ENCODE results near the gene BICD2.
A peak's percentile ranks its signal among the peaks of the same experiment; 100 is the strongest.

The BICD2 gene

GRCh38 chr9:92716557-92716956 is 48.1 kb downstream of the BICD2 start:
- peak overlapping the region; percentile 24 for H3K9ac ChIP-seq (ENCODE audit: low read length)
- no peaks in the 10 kb centered on the region for H3K9me3 ChIP-seq (ENCODE audit: control insufficient read depth, low read length)
- peaks cover 87% of the 10 kb centered on the region for H3K36me3 ChIP-seq (ENCODE audit: control insufficient read depth, insufficient read depth, low read length, severe bottlenecking)
- no peaks in the 10 kb centered on the region for H3K27me3 ChIP-seq (replicated peaks; ENCODE audit: control insufficient read depth, insufficient read depth, low read length)
- H3K4me3 ChIP-seq (ENCODE audit: low read length), result no peak overlapping the region
- DNase-seq (ENCODE audit: low read depth), result peak; percentile 73
- H3K4me1 ChIP-seq (ENCODE audit: control insufficient read depth, insufficient read depth, low read length), result peaks cover 13% of the 10 kb centered on the region

GRCh38 chr9:92715488-92716231 is 49.0 kb downstream of the BICD2 start:
- DNase-seq (ENCODE audit: low read depth), result no peak
- H3K36me3 ChIP-seq (ENCODE audit: control insufficient read depth, insufficient read depth, low read length, severe bottlenecking), result peaks cover 87% of the 10 kb centered on the region

GRCh38 chr9:92714787-92715487 is 49.7 kb downstream of the BICD2 start:
- no peaks in the 10 kb centered on the region for H3K27me3 ChIP-seq (replicated peaks; ENCODE audit: control insufficient read depth, insufficient read depth, low read length)
- no peak overlapping the region for H3K4me3 ChIP-seq (ENCODE audit: low read length)
- H3K9ac ChIP-seq (ENCODE audit: low read length), result peak overlapping the region; percentile 16
- H3K9me3 ChIP-seq (ENCODE audit: control insufficient read depth, low read length), result no peaks in the 10 kb centered on the region
- H3K4me1 ChIP-seq (ENCODE audit: control insufficient read depth, insufficient read depth, low read length), result peaks cover 13% of the 10 kb centered on the region
- H3K36me3 ChIP-seq (ENCODE audit: control insufficient read depth, insufficient read depth, low read length, severe bottlenecking), result peaks cover 87% of the 10 kb centered on the region
- DNase-seq (ENCODE audit: low read depth), result no peak

More at GRCh38 chr9:92715488-92716231, 49.0 kb downstream of the BICD2 start:
- H3K27me3 ChIP-seq (replicated peaks; ENCODE audit: control insufficient read depth, insufficient read depth, low read length), result no peaks in the 10 kb centered on the region
- H3K9ac ChIP-seq (ENCODE audit: low read length), result peak overlapping the region; percentile 24
- H3K4me3 ChIP-seq (ENCODE audit: low read length), result no peak overlapping the region
- H3K4me1 ChIP-seq (ENCODE audit: control insufficient read depth, insufficient read depth, low read length), result peaks cover 13% of the 10 kb centered on the region
- H3K9me3 ChIP-seq (ENCODE audit: control insufficient read depth, low read length), result no peaks in the 10 kb centered on the region

GRCh38 chr9:92714016-92714415 is 50.6 kb downstream of the BICD2 start:
- peaks cover 85% of the 10 kb centered on the region for H3K36me3 ChIP-seq (ENCODE audit: control insufficient read depth, insufficient read depth, low read length, severe bottlenecking)
- peaks cover 13% of the 10 kb centered on the region for H3K4me1 ChIP-seq (ENCODE audit: control insufficient read depth, insufficient read depth, low read length)
- H3K9ac ChIP-seq (ENCODE audit: low read length), result no peak overlapping the region
- H3K9me3 ChIP-seq (ENCODE audit: control insufficient read depth, low read length), result no peaks in the 10 kb centered on the region
- no peak overlapping the region for H3K4me3 ChIP-seq (ENCODE audit: low read length)
- DNase-seq (ENCODE audit: low read depth), result no peak
- H3K27me3 ChIP-seq (replicated peaks; ENCODE audit: control insufficient read depth, insufficient read depth, low read length), result no peaks in the 10 kb centered on the region

- Histone ChIP-seq H3K9me3 (ENCODE audit: control insufficient read depth, low read length) (no peaks in the 10 kb centered on the region), H3K4me3 (ENCODE audit: low read length) (no peak overlapping the region), H3K27me3 (replicated peaks; ENCODE audit: control insufficient read depth, insufficient read depth, low read length) (no peaks in the 10 kb centered on the region), H3K9ac (ENCODE audit: low read length) (no peak overlapping the region), H3K36me3 (ENCODE audit: control insufficient read depth, insufficient read depth, low read length, severe bottlenecking) (peaks cover 81% of the 10 kb centered on the region), H3K4me1 (ENCODE audit: control insufficient read depth, insufficient read depth, low read length) (peaks cover 13% of the 10 kb centered on the region)
- no peak for DNase-seq (ENCODE audit: low read depth)
Measured at GRCh38 chr9:92713528-92713927, 51.1 kb downstream of the BICD2 start.

GRCh38 chr9:92712767-92713166 is 51.9 kb downstream of the BICD2 start:
- H3K36me3 ChIP-seq (ENCODE audit: control insufficient read depth, insufficient read depth, low read length, severe bottlenecking), result peaks cover 73% of the 10 kb centered on the region
- no peak overlapping the region for H3K9ac ChIP-seq (ENCODE audit: low read length)
- no peak overlapping the region for H3K4me3 ChIP-seq (ENCODE audit: low read length)
- H3K4me1 ChIP-seq (ENCODE audit: control insufficient read depth, insufficient read depth, low read length), result peaks cover 13% of the 10 kb centered on the region
- no peaks in the 10 kb centered on the region for H3K27me3 ChIP-seq (replicated peaks; ENCODE audit: control insufficient read depth, insufficient read depth, low read length)
- no peak for DNase-seq (ENCODE audit: low read depth)
- no peaks in the 10 kb centered on the region for H3K9me3 ChIP-seq (ENCODE audit: control insufficient read depth, low read length)

GRCh38 chr9:92711844-92712243 is 52.8 kb downstream of the BICD2 start:
- no peaks in the 10 kb centered on the region for H3K9me3 ChIP-seq (ENCODE audit: control insufficient read depth, low read length)
- H3K4me1 ChIP-seq (ENCODE audit: control insufficient read depth, insufficient read depth, low read length), result peaks cover 13% of the 10 kb centered on the region
- no peaks in the 10 kb centered on the region for H3K27me3 ChIP-seq (replicated peaks; ENCODE audit: control insufficient read depth, insufficient read depth, low read length)
- H3K4me3 ChIP-seq (ENCODE audit: low read length), result no peak overlapping the region
- H3K9ac ChIP-seq (ENCODE audit: low read length), result no peak overlapping the region
- peaks cover 64% of the 10 kb centered on the region for H3K36me3 ChIP-seq (ENCODE audit: control insufficient read depth, insufficient read depth, low read length, severe bottlenecking)
- DNase-seq (ENCODE audit: low read depth), result no peak

- H3K4me3 ChIP-seq (ENCODE audit: low read length), result no peak overlapping the region
- H3K9ac ChIP-seq (ENCODE audit: low read length), result no peak overlapping the region
- peaks cover 10% of the 10 kb centered on the region for H3K4me1 ChIP-seq (ENCODE audit: control insufficient read depth, insufficient read depth, low read length)
- H3K27me3 ChIP-seq (replicated peaks; ENCODE audit: control insufficient read depth, insufficient read depth, low read length), result no peaks in the 10 kb centered on the region
- no peak for DNase-seq (ENCODE audit: low read depth)
- peaks cover 61% of the 10 kb centered on the region for H3K36me3 ChIP-seq (ENCODE audit: control insufficient read depth, insufficient read depth, low read length, severe bottlenecking)
- no peaks in the 10 kb centered on the region for H3K9me3 ChIP-seq (ENCODE audit: control insufficient read depth, low read length)
Measured at GRCh38 chr9:92711146-92711545, 53.5 kb downstream of the BICD2 start.

GRCh38 chr9:92710368-92710767 is 54.3 kb downstream of the BICD2 start:
- no peaks in the 10 kb centered on the region for H3K9me3 ChIP-seq (ENCODE audit: control insufficient read depth, low read length)
- H3K9ac ChIP-seq (ENCODE audit: low read length), result no peak overlapping the region
- peaks cover 2% of the 10 kb centered on the region for H3K4me1 ChIP-seq (ENCODE audit: control insufficient read depth, insufficient read depth, low read length)
- H3K36me3 ChIP-seq (ENCODE audit: control insufficient read depth, insufficient read depth, low read length, severe bottlenecking), result peaks cover 61% of the 10 kb centered on the region
- no peaks in the 10 kb centered on the region for H3K27me3 ChIP-seq (replicated peaks; ENCODE audit: control insufficient read depth, insufficient read depth, low read length)
- no peak overlapping the region for H3K4me3 ChIP-seq (ENCODE audit: low read length)
- DNase-seq (ENCODE audit: low read depth), result no peak

- Histone ChIP-seq H3K27me3 (replicated peaks; ENCODE audit: control insufficient read depth, insufficient read depth, low read length) (no peaks in the 10 kb centered on the region), H3K4me1 (ENCODE audit: control insufficient read depth, insufficient read depth, low read length) (no peaks in the 10 kb centered on the region), H3K4me3 (ENCODE audit: low read length) (no peak overlapping the region), H3K9me3 (ENCODE audit: control insufficient read depth, low read length) (no peaks in the 10 kb centered on the region), H3K36me3 (ENCODE audit: control insufficient read depth, insufficient read depth, low read length, severe bottlenecking) (peaks cover 57% of the 10 kb centered on the region), H3K9ac (ENCODE audit: low read length) (no peak overlapping the region)
- DNase-seq (ENCODE audit: low read depth), result no peak
Measured at GRCh38 chr9:92709954-92710353, 54.7 kb downstream of the BICD2 start.

- DNase-seq (ENCODE audit: low read depth), result no peak
Measured at GRCh38 chr9:92709240-92709639, 55.4 kb downstream of the BICD2 start.

More at GRCh38 chr9:92709240-92709639, 55.4 kb downstream of the BICD2 start:
- H3K36me3 ChIP-seq (ENCODE audit: control insufficient read depth, insufficient read depth, low read length, severe bottlenecking), result peaks cover 50% of the 10 kb centered on the region
- H3K9me3 ChIP-seq (ENCODE audit: control insufficient read depth, low read length), result no peaks in the 10 kb centered on the region
- H3K9ac ChIP-seq (ENCODE audit: low read length), result no peak overlapping the region
- no peak overlapping the region for H3K4me3 ChIP-seq (ENCODE audit: low read length)
- no peaks in the 10 kb centered on the region for H3K27me3 ChIP-seq (replicated peaks; ENCODE audit: control insufficient read depth, insufficient read depth, low read length)
- H3K4me1 ChIP-seq (ENCODE audit: control insufficient read depth, insufficient read depth, low read length), result no peaks in the 10 kb centered on the region

Data from adipocyte (in vitro differentiated cells).